Activated CD4-positive, alpha-beta T cell treated with anti-CD3 and anti-CD28 coated beads, Interleukin-10, Interleukin-2, amounts not matched to agents 100 ng/mL and 50 ng/mL, durations not matched to agents 16 hours and 8 hours (primary cell): ENCODE results near the gene MED6.

ENCODE experiments used
- DNase-seq: peaks from one replicate; pipeline ENCODE4 v3.0.0-alpha.2; 2020

MED6 gene

GRCh38 chr14:70600382-70601157, at the start of gene MED6:
Gene MED6 (minus strand): TSS chr14:70600655. CDS start chr14:70600637, 18 bp downstream.
- DNase-seq, result peak; percentile 94

DNA sequence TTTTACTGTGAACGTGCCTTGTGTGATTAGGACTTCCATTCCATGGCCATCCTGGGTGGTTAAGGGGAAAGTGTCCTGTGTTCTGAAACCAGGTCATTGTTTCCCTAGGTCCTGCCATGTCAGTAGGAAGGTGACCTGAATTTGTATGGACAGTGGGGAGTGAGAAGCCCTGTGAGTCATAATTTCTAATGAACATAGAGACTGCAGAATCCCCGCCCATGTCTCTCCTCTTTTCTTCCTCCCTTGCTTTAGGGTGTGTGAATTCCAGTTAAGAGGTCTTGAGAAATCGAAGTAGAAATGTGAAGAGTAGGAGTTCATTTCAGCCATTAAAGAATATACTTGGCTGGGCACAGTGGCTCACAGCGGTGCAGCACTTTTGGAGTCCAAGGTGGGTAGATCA, 49.3 kb upstream of the MED6 start:
- DNase-seq, result no peak

DNA sequence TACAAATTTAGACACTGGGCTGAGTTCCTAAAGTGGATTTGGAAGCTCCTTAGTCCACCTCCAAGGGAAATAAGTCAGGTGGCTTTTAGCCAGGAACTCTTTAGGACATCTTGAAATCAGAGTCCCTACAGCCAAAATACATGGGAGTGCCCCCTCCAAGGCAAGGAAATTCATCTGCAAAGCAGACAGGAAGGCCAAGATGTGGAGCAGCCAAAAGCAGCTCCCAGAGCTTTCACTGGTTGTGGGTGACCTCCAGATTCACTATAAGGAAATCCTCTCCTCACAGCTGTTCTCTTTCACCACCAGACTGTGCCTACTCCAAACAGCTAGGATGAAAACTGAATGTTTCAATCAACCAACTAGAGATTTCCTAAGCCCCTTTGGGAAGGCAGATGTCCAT, 47.9 kb upstream of the MED6 start:
- DNase-seq, result no peak

DNA sequence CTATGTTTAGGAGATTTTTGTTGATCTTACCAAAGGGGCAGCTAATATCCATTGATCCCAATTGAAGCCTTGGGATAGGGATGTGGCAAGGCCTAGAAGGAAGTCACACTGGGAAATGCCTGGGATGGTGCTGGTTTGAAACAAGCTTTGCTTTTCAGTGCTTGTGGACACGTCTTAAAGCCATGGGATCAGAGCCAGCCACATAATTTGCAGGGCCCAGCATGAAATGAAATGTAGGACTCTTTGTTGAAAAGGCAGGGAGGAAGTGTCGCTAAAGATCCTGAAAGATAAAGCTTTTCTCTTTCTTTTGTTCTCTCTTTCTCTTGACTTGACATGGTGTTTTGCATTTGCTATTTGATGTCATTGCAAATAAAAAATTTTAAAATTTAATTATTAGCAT, 46.2 kb upstream of the MED6 start:
- no peak for DNase-seq

DNA sequence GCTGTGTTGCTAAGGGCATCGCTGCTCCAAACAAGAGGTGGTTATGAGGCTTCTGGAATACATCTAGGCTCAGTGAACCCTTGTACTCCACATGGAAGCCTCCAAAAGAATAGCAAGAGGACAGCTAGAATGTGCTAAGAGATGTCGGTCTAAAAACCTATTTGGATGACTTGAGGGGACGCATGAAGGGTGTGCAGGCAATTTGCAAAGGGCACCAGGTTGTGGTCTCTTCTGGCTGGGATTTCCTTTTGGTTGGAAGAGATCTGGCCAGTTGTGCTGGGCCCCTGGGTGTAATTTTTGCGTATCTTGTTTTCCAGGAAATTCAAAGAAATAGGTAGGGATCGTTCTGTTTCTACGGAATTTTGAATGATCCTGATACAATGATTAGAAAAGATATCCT, 45.4 kb upstream of the MED6 start:
- DNase-seq, result no peak

DNA sequence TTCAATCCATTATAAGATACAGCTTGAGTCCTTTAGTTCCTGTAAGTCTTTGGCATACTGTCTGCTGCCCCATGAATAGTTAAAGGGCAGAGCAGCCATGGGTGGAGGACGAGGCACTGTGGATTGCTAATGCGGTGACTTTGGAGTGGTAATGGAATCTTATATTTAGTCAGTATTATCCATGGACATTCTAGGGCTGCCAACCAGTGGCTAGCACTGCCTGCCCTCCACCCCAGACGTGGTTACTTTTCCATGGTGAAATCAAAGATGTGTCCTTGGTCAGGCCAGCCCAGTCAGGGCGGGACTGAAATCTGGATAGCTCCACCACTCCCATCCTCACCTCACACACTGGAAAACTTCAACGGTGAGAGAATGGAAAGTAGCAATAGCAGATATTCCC, 43.5 kb upstream of the MED6 start:
- DNase-seq, result no peak

GRCh38 chr14:70642303-70643235, 42.1 kb upstream of the MED6 start:
- DNase-seq, result no peak

GRCh38 chr14:70641548-70642302, 41.3 kb upstream of the MED6 start, which contains the start of gene TTC9:
Gene TTC9 (plus strand): TSS chr14:70641916. CDS start chr14:70642130, 214 bp downstream.
- no peak for DNase-seq

GRCh38 chr14:70640938-70641547, 40.6 kb upstream of the MED6 start:
- DNase-seq, result peak; percentile 44

DNA sequence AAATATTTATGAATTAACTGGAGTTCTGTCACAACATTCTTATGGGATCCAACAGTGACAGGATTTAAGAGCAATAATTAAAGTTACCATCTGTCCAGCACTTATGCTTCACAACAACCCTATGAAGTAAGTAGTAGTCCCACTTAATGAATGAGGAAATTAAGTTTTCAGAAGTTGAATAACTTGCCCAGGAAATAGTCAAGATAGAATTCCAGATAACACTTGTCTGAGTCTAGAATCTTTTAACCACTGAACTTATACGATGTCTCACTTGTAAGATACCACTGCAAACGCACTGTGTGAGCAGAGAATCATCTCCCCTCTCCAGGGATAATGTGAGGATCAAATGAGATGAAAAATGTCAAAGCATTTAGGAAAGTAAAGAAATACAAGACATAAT, 38.0 kb upstream of the MED6 start:
- no peak for DNase-seq

DNA sequence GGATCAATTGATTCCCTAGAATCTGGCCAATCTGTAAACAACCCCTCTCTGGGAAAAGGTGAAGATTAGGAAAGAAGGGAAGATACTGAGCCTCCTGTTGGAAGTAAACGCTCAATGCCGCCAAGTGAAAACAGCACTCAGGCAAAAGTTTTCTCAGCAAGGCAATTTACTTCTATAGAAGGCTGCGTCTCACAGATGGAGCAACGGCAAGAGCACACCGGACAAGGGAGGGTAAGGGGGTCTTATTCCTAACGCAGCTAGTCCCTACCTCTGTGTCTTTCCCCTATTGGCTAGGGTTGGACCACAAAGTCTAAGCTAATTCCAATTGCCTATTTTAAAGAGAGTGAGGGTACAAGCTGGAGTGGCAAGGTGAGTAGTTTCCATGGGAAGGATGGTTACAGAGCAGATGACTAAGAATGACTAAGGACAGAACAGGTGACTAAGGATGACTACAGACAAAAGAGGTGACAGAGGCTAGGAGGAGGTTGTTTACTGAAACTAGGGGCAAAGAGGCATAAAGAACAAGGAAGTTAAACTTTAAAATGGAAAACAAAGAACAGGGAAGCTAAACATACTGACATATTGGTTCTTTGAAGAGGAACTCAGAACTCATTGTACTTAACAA, 35.6 kb upstream of the MED6 start:
- no peak for DNase-seq

DNA sequence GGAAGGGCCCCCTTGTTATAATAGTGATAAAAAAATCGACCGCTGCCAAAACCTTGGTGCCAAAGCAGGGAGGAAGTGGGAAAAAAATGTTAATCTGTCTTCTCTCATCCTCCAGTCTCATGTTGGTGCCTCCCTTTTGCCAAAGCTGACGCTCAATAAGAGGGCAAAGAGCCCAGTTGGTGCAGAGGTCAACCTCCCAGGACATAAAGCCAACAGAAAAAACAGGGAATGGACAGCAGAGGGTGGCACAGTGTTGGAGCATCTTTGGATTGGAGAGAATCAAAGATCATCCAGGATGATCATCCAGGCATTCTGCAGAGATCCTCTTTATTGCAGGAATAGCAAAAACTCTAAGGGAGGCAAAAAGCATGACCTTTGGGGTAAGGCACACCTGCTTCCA, 31.5 kb upstream of the MED6 start:
- no peak for DNase-seq

- DNase-seq, result no peak
Measured at GRCh38 chr14:70624972-70625371, 24.5 kb upstream of the MED6 start.

DNA sequence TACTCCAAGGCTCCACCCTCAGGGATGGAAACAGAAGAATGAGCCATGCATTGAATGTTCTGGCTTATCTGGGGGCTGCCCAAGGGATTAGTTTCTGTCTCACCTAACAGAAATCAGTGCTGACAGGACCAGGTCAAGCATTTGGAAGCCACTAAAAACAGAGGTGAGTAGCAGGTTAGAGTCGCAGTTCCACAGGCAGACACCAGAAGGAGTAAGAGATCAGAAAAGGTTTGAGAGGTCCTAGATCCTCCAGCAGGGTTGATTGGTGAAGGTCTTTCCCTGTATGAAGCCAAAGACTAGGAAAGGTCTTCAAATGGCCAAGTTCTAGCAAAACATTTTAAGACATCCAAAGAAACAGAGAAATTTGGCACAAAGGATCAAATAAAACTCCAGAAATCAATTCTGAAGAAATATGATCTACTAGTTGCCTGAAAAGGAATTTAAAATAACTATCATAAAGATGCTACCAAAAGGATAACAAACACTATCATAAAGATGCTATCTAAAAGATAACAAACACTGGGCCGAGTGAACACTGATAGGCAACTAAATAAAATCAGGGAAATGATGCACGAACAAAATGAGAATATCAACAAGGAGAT, 21.8 kb upstream of the MED6 start:
- DNase-seq, result peak; percentile 50

- DNase-seq, result no peak
Measured at GRCh38 chr14:70619708-70620107, 19.3 kb upstream of the MED6 start.

DNA sequence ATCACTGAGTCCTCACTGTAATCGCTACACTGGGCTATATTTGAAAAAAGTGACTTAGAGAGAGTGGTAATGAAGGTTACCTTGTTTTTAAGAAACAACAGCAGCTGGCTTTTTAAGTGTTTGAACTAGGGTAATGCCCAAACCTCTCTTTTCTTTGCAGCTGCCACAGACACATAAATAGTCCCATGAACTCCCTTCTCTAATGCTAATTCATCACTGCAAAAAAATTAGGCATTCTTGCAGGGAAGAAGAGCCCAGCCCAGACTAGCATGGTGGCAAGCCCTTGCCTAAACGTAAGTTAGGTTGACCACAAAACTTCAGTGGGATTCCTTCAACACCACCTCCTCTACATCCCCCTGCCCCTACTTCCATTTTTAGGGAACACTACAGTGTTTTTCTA, 17.9 kb upstream of the MED6 start:
- DNase-seq, result no peak

DNA sequence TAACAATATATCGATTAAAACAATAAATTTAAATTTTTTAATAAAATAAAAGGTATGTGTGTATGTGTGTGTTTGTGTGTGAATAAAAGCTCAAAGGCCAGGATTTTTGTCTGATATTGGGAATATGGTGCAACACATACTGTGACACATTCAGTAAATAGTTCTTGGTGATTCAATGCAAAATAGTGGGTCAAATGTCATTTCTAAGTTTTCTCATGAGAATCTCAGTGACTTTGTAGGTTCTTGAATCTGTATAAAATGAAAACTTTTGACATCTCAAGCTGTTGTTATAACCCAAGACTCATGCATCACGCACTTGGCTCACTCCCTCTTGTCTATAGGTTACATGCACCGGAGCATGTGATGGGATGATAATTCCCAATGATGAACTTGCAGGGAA, 16.2 kb upstream of the MED6 start:
- no peak for DNase-seq

DNA sequence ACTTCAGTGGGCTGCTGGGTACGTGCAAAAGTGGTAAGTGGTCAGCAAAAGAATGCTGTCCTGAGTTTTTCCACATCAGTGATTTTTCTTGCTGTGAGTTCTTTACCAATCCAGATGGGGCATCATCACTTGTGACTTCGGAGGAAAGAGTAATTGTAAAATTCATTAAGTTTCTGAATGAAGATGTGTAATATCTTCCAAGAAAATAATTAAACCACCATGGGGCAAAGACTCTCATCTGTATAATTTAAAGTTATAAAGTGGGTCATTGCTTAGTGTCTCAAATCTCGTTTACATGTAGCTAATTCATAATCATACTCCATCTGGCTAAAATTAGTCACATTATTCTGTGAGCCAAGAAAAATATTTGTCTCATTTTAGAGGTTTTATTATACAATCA, 10.8 kb upstream of the MED6 start:
- no peak for DNase-seq

- DNase-seq, result no peak
Measured at GRCh38 chr14:70602254-70602653, 1.8 kb upstream of the MED6 start.

- DNase-seq, result no peak
Measured at GRCh38 chr14:70601162-70601561, 707 bp upstream of the MED6 start.

- DNase-seq, result peak; percentile 15
Measured at GRCh38 chr14:70599345-70599744, 1.1 kb downstream of the MED6 start.

DNA sequence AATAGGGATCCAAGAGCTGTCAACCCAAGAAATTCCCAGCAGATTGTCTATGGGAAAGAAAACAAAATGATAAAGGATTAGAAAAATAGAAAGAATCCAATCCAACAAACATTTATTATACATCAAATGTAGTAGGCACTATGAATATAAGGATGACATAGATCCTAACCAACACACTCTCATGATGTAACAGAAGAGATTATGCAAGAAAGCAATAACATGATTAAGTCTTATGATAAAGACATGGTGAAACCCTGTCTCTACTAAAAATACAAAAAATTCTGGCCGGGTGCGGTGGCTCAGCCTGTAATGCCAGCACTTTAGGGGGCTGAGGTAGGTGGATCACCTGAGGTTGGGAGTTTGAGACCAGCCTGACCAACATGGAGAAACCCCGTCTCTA, 2.7 kb downstream of the MED6 start:
- no peak for DNase-seq
